CD4-positive, alpha-beta T cell (primary cell): Measurements from ENCODE around the gene CCAR1. TPM values are rescaled to one million over a fixed set of nuclear protein-coding genes. Genes with fewer than 3 reads are reported as not detected.

Experiments
- ATAC-seq: fragments of 200-7000 bp; cut with Tn5 transposase; one replicate; pipeline ENCODE4 v1.10.0; 2022; ENCODE audit warnings: mild to moderate bottlenecking; ENCODE audit not compliant: poor library complexity
- CTCF ChIA-PET: fragments of 350-600 bp; sonication (Branson Sonifier 250); formaldehyde crosslinking; loops from one replicate; lab custom pipeline; 2021; ENCODE audit warnings: antibody characterized with exemption, inconsistent platforms; lab: Charles Lee
- POLR2A ChIA-PET: fragments of 350-600 bp; sonication (Branson Sonifier 250); formaldehyde crosslinking; loops from one replicate; lab custom pipeline; 2021; ENCODE audit warnings: antibody characterized with exemption, inconsistent platforms; lab: Charles Lee
- DNase-seq, 14 experiments: peaks; one replicate each; pipeline ENCODE4 v3.0.0-alpha.2; 2013 to 2020; ENCODE audit warnings: mixed read lengths in 2 of 14
- H3K27ac ChIP-seq, 2 donors: one replicate each; pipeline versions ENCODE4 v1.5.1 to v1.7.0; 2013; ENCODE audit warnings: low read length in 2 of 2, low read depth in 1 of 2, mild to moderate bottlenecking in 1 of 2
- H3K27me3 ChIP-seq, 2 experiments: 1 replicate in 1 of 2; 2 replicates in 1 of 2; pipeline versions ENCODE4 v1.6.1 to v1.7.0; 2013; ENCODE audit warnings: low read length in 2 of 2, control low read depth in 1 of 2, mild to moderate bottlenecking in 1 of 2, moderate library complexity in 1 of 2; ENCODE audit not compliant: insufficient read depth in 2 of 2, control insufficient read depth in 1 of 2
- H3K36me3 ChIP-seq: one replicate; pipeline ENCODE4 v1.6.1; 2013; ENCODE audit warnings: low read length, control low read depth; ENCODE audit not compliant: insufficient read depth
- H3K4me1 ChIP-seq: one replicate; pipeline ENCODE4 v1.6.1; 2013; ENCODE audit warnings: low read length, control low read depth; ENCODE audit not compliant: insufficient read depth
- H3K4me3 ChIP-seq: one replicate; pipeline ENCODE4 v1.5.1; 2013; ENCODE audit warnings: mild to moderate bottlenecking, low read length, moderate library complexity
- H3K9me3 ChIP-seq, 2 experiments: 1 replicate in 1 of 2; 2 replicates in 1 of 2; pipeline versions ENCODE4 v1.6.1 to v1.7.0; 2013; ENCODE audit warnings: low read length in 2 of 2, mild to moderate bottlenecking in 2 of 2, control low read depth in 1 of 2, moderate library complexity in 1 of 2; ENCODE audit not compliant: control insufficient read depth in 1 of 2, insufficient read depth in 1 of 2
- H3K27ac Mint-ChIP-seq: one replicate; pipeline ENCODE4 v1.8.0; 2020; ENCODE audit warnings: mixed read lengths
- H3K27me3 Mint-ChIP-seq: one replicate; pipeline ENCODE4 v1.8.0; 2021; ENCODE audit warnings: mixed read lengths
- H3K36me3 Mint-ChIP-seq: one replicate; pipeline ENCODE4 v1.8.0; 2021; ENCODE audit warnings: low read depth, mixed read lengths
- H3K4me1 Mint-ChIP-seq: one replicate; pipeline ENCODE4 v1.8.0; 2021; ENCODE audit warnings: low read depth, mixed read lengths
- H3K4me3 Mint-ChIP-seq: one replicate; pipeline ENCODE4 v1.8.0; 2020; ENCODE audit warnings: mild to moderate bottlenecking, mixed read lengths
- H3K9me3 Mint-ChIP-seq: one replicate; pipeline ENCODE4 v1.8.0; 2020; ENCODE audit warnings: mixed read lengths
- intact Hi-C, 2 experiments: fragments of 100-400 bp; cut with DNase I in 1 of 2; cut with micrococcal nuclease in 1 of 2; formaldehyde crosslinking; loops; one replicate each; pipeline versions ENCODE4 v1.15.1 to v1.9.0; 2023 to 2025; cut with DNase I, micrococcal nuclease
- total RNA-seq, 174 experiments: library from RNA in 2 of 174; stranded (reverse) in 2 of 174; gene quantifications; one replicate each; pipeline ENCODE4 v1.2.3 and lab custom pipeline; 2021 to 2026
- TF ChIP-seq, protein P1 (sequence below): fragments of 200-600 bp; IDR thresholded peaks from one replicate; pipeline ENCODE4 v1.8.0; 2022; ENCODE audit warnings: antibody characterized with exemption, mild to moderate bottlenecking

The CCAR1 gene
- total RNA-seq, 2 experiments from 2014 or later = 68.9 to 82.2 TPM

GRCh38 chr10:68721673-68722335, 765 bp downstream of the CCAR1 start:
- H3K9me3 ChIP-seq = no peaks in the 10 kb centered on the region
- peaks cover 16% of the 10 kb centered on the region for H3K4me1 ChIP-seq
- intact Hi-C loops = loop anchor here (2.0 to 10.0 kb wide), 8 partner anchors 167 to 650 kb away; partner anchors contain the start of genes HNRNPH3 (in 2 of the 2), PBLD (in 2 of the 2), DDX21 (in 1 of the 2) and DDX50 (in 1 of the 2)
- peak in 2 of 14 experiments; percentile 27 to 38 for DNase-seq
- no peaks in the 10 kb centered on the region for H3K27me3 ChIP-seq
- Mint-ChIP-seq H3K27ac (peak overlapping the region; percentile 98), H3K4me1 (peaks cover 16% of the 10 kb centered on the region), H3K36me3 (peaks cover 47% of the 10 kb centered on the region), H3K9me3 (no peaks in the 10 kb centered on the region), H3K4me3 (peak overlapping the region; percentile 100), H3K27me3 (no peaks in the 10 kb centered on the region)
- ATAC-seq = no peak
- ChIA-PET POLR2A (interaction anchor here (0.6 to 2.1 kb wide), 12 partner anchors 9 to 839 kb away, joined by 3 to 16 read pairs (median 4); partner anchors contain the start of genes DDX21, DNA2, HNRNPH3 and PBLD), CTCF (no interaction called here)
- TF ChIP-seq, protein P1, sequence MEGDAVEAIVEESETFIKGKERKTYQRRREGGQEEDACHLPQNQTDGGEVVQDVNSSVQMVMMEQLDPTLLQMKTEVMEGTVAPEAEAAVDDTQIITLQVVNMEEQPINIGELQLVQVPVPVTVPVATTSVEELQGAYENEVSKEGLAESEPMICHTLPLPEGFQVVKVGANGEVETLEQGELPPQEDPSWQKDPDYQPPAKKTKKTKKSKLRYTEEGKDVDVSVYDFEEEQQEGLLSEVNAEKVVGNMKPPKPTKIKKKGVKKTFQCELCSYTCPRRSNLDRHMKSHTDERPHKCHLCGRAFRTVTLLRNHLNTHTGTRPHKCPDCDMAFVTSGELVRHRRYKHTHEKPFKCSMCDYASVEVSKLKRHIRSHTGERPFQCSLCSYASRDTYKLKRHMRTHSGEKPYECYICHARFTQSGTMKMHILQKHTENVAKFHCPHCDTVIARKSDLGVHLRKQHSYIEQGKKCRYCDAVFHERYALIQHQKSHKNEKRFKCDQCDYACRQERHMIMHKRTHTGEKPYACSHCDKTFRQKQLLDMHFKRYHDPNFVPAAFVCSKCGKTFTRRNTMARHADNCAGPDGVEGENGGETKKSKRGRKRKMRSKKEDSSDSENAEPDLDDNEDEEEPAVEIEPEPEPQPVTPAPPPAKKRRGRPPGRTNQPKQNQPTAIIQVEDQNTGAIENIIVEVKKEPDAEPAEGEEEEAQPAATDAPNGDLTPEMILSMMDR = no peak
- peak overlapping the region; percentile 93 for H3K4me3 ChIP-seq
- peaks cover 21% of the 10 kb centered on the region for H3K36me3 ChIP-seq
- peak overlapping the region; percentile 85 to 89 for H3K27ac ChIP-seq

- Histone ChIP-seq H3K4me1 (peaks cover 16% of the 10 kb centered on the region), H3K27me3 (no peaks in the 10 kb centered on the region), H3K4me3 (no peak overlapping the region), H3K27ac (no peak overlapping the region), H3K9me3 (no peaks in the 10 kb centered on the region), H3K36me3 (peaks cover 48% of the 10 kb centered on the region)
- Mint-ChIP-seq H3K4me3 (no peak overlapping the region), H3K4me1 (peaks cover 22% of the 10 kb centered on the region), H3K9me3 (no peaks in the 10 kb centered on the region), H3K36me3 (peaks cover 76% of the 10 kb centered on the region), H3K27ac (no peak overlapping the region), H3K27me3 (no peaks in the 10 kb centered on the region)
- POLR2A ChIA-PET = no interaction called here
- ATAC-seq (no peak), DNase-seq (no peak)
- intact Hi-C loops = loop anchor here (10.0 kb wide), 3 partner anchors 170 to 460 kb away; partner anchors contain the start of genes SLC25A16 (in 1 of the 2) and SUPV3L1 (in 1 of the 2)
- TF ChIP-seq, protein P1 = no peak
- CTCF ChIA-PET = interaction anchor here (0.9 kb wide), 1 partner anchor 12 kb away, joined by 3 read pairs; no protein-coding TSS in a partner anchor
Observed at GRCh38 chr10:68725016-68725415, 4.0 kb downstream of the CCAR1 start.

DNA sequence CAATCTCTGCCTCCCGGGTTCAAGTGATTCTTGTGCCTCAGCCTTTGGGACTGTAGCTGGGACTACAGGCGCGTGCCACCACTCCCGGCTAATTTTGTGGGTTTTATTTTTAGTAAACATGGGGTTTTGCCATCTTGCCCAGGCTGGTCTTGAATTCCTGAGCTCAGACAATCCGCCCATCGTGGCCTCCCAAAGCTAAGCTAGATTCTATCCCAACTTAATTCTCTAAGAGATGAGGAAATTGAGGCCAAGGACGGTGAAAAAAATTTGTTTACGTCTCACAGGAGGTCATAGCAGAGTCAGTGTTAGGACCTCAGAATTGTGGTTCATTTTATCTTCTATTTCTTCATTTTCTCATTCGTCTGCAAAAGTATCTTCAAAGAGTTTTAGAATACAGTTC, 6.1 kb downstream of the CCAR1 start:
- CTCF ChIA-PET = interaction anchor here (0.6 kb wide), 1 partner anchor 197 kb away, joined by 3 read pairs; no protein-coding TSS in a partner anchor

More for the DNA sequence above, 6.1 kb downstream of the CCAR1 start:
- H3K27ac ChIP-seq = no peak overlapping the region
- H3K9me3 ChIP-seq = no peaks in the 10 kb centered on the region
- H3K36me3 Mint-ChIP-seq = peaks cover 76% of the 10 kb centered on the region
- peaks cover 60% of the 10 kb centered on the region for H3K36me3 ChIP-seq
- TF ChIP-seq, protein P1 = no peak
- no peaks in the 10 kb centered on the region for H3K27me3 Mint-ChIP-seq
- POLR2A ChIA-PET = no interaction called here
- H3K9me3 Mint-ChIP-seq = no peaks in the 10 kb centered on the region
- peaks cover 7% of the 10 kb centered on the region for H3K4me1 ChIP-seq
- H3K4me3 ChIP-seq = no peak overlapping the region
- H3K27ac Mint-ChIP-seq = no peak overlapping the region
- no peak for ATAC-seq
- DNase-seq = no peak
- intact Hi-C loops = loop anchor here (10.0 kb wide), 3 partner anchors 172 to 458 kb away; partner anchors contain the start of genes SLC25A16 (in 1 of the 2) and SUPV3L1 (in 1 of the 2)
- no peaks in the 10 kb centered on the region for H3K27me3 ChIP-seq
- H3K4me1 Mint-ChIP-seq = peaks cover 18% of the 10 kb centered on the region
- H3K4me3 Mint-ChIP-seq = no peak overlapping the region
